DMS53 treated with DMSO at 0.1 percent for 48 hours (cell line): ENCODE data around the gene CXXC5.
"Not testable (repeated sequence)": the region's sequence is repeated elsewhere in the genome, so short reads cannot be mapped to it uniquely, and the experiment has no call there.

Source experiments
- DNase-seq: peaks from one replicate; lab custom pipeline; 2025; ENCODE audit not compliant: unreplicated experiment; lab: John Stamatoyannopoulos, UW

Gene CXXC5

GRCh38 chr5:139648205-139649081, at the start of gene CXXC5:
Gene CXXC5, plus strand, starts transcription at chr5:139648349. Its CDS starts 32,175 bp downstream, at chr5:139680524.
- peak; percentile 67 for DNase-seq

DNA sequence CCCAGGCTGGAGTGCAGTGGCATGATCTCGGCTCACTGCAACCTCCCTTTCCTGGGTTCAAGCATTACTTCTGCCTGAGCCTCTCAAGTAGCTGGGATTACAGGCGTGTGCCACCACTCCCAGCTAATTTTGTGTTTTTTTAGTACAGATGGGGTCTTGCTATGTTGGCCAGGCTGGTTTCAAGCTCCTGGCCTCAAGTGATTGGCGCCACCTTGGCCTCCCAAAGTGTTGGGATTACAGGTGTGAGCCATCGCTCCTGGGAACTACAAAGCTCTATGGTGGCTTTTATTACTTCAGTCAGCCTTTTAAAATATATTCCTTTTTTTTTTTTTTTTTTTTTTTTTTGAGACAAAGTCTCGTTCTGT, 49.6 kb upstream of the CXXC5 start:
- not testable (repeated sequence) for DNase-seq

DNA sequence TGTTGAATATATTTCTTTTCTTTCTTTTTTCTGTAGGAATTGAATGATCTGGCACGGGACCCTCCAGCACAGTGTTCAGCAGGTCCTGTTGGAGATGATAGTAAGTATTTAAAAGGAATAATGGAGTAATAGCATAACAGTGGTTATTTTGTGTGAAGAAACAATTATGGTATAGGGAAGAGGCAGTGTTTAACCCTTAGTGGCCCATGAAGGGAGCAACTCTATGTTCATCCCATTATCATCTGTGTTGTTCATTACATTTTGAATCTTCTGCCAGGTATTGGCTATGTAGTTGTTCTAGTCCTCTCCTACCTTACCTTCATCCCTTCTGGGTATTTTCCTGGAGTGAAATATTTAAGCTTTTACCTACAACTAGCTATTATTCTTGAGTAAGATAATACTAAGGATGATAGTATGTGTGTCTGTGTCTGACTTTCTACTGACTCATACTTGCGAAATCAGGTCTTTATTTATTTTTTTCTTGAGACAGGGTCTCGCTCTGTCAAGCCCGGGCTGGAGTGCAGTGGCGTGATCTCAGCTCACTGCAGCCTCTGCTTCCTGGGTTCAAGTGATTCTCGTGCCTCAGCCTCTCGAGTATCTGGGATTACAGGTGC, 47.7 kb upstream of the CXXC5 start:
- DNase-seq: no peak

DNA sequence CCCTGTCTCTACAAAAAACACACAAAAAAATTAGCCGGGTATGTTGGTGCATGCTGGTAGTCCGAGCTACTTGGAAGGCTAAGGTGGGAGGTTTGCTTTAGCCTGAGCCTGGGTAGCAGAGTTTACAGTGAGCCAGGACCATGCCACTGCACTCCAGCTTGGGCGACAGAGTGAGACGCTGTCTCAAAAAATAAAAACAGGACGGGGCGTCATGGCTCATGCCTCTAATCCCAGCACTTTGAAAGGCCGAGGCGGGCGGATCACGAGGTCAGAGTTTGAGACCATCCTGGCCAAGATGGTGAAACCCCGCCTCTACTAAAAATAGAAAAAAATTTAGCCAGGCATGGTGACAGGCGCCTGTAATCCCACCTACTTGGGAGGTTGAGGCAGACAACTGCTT, 46.7 kb upstream of the CXXC5 start:
- no peak for DNase-seq

DNA sequence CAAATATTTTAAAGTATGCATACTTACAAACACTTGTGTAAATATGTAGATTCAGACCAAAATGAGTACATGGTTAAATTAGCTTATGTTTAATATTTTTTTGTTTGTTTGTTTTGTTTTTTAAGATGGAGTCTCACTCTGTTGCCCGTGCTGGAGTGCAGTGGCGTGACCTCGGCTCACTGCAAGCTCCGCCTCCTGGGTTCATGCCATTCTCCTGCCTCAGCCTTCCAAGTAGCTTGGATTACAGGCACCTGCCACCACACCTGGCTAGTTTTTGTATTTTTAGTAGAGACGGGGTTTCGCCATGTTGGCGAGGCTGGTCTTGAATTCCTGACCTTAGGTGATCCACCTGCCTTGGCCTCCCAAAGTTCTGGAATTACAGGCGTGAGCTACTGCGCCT, 46.2 kb upstream of the CXXC5 start:
- DNase-seq: not testable (repeated sequence)

DNA sequence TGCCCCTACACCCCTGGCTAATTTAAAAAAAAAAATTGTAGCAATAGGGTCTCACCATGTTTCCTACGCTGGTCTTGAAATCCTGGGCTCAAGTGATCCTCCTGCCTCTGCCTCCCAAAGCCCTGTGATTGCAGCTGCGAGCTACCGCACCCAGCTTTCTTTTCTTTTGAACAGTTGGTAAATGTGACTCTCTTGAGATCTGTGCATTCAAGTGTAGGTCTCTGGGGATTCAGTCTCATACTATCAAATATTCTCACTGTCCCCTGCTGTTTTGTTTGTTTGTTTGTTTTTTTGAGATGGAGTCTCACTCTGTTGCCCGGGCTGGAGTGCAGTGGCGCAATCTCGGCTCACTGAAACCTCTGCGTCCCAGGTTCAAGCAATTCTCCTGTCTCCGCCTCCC, 42.3 kb upstream of the CXXC5 start:
- DNase-seq: no peak

- no peak for DNase-seq
Measured at GRCh38 chr5:139611703-139612584, 36.2 kb upstream of the CXXC5 start.

- DNase-seq: no peak
Measured at GRCh38 chr5:139619861-139620260, 28.3 kb upstream of the CXXC5 start.

- DNase-seq: not testable (repeated sequence)
Measured at GRCh38 chr5:139625398-139625797, 22.8 kb upstream of the CXXC5 start.

GRCh38 chr5:139630855-139631254, 17.3 kb upstream of the CXXC5 start:
- no peak for DNase-seq

- no peak for DNase-seq
Measured at GRCh38 chr5:139631520-139632165, 16.5 kb upstream of the CXXC5 start.

DNA sequence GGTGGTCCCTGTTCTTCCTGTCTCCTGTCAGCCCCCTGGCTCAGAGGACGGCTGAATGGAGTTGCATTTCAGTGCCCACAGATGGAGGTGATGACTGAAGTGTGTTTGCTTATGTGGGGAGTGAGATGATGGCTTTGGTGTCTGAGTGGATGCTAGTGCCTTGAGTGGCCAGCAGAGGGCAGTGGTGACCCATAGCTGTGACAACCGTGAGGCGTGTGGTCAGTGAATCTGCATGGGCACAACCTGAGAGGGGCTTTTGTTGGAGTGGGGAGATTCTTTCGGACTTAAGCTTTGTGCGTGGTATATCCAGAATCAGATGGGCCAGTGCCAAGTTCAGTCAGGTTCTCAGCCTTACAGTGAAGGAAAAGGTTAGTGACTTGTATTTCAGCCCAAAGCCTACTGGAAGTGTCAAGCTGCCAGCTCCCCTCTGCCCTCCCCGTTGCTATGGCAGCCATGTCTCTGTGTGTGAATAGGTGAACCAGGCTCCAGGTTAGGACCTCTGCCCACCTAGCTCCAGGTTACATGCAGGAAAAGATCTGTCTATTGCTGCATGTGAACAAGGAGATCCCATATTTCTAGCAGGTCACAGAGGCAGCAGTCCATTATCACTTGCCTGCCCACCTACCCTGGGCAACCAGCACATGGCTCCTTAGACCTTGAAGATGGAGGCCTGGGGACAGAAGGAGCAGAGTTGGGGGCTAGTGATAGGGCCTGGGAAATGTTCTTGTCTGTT, 14.7 kb upstream of the CXXC5 start:
- peak; percentile 90 for DNase-seq

- DNase-seq: no peak
Measured at GRCh38 chr5:139634028-139634325, 14.2 kb upstream of the CXXC5 start.

GRCh38 chr5:139634541-139634940, 13.6 kb upstream of the CXXC5 start:
- DNase-seq: no peak

DNA sequence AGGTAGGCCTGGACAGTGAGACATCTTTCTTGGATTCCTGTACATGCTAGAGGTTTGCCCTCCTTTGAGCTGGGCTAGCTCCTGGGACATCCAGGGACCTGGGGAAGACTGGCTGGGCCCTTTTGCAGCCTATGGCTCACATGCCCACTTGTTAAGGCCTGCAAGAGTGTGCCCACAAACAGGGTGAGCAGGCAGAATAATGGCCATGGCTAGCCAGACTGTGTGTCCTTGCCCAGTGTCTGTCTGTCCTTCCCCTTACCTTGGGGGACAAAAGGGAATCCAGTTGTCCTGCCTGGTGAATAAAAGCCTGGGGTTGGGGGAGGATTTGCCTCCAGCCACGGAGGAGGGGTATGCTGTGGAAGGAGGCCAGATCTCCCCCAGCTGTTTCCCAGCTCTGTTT, 13.0 kb upstream of the CXXC5 start:
- no peak for DNase-seq

- DNase-seq: peak; percentile 84
Measured at GRCh38 chr5:139635606-139636206, 12.4 kb upstream of the CXXC5 start.

GRCh38 chr5:139636207-139636792, 11.8 kb upstream of the CXXC5 start:
- peak; percentile 84 for DNase-seq

GRCh38 chr5:139636975-139637408, 11.2 kb upstream of the CXXC5 start:
- peak; percentile 32 for DNase-seq

GRCh38 chr5:139637438-139638089, 10.6 kb upstream of the CXXC5 start:
- peak; percentile 65 for DNase-seq
